ENCODE results near the gene CACNA1G.

CACNA1G gene

DNA sequence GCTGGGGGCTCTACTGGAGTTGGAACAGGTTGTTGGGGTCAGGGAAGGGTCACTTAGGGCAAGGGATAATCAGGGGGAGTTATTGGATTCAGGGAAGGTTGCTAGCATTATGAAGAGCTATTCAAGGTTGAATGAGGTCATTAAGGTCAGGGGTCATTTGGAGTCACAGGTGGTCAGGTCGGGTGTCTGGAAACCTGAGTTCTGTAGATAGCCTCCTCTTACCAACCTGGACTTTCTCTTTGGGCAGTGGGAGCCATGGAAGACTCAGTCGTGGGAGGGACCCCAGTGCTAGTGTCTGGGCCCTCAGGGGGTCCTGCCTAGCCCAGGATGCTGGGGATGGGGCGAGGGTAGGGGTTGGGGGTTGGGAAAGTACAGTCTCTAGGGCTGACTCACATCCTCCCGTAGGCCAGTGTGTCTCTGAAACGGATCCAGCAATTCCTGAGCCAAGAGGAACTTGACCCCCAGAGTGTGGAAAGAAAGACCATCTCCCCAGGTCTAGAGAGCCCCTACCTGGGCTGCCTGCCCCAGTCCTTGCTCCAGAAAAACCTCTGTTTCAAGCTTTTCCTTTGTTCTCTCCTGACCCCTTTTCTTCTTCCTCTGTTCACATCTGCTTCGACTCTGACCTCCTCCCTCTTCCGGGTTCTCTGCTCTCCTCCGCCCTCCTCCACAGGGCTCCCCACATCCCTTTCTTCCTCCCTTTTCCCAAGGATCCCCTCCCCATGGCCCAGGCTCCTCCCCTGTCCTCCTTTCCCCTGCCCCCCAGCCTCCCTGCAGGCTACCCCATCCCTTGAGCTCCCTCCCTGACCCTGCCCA, 107.7 kb downstream of the CACNA1G start:
- no peak for DNase-seq (ENCODE audit: low read depth)
- no peak for TF ChIP-seq CTCF (IDR thresholded peaks at IDR 0.05; ENCODE audit: control insufficient read depth, insufficient read depth, low read depth, low read length, missing control alignments)
- H3K4me3 ChIP-seq (ENCODE audit: control insufficient read depth, low read depth, low read length) = no peak overlapping the region; the same call in 1 of the 2 replicates

DNA sequence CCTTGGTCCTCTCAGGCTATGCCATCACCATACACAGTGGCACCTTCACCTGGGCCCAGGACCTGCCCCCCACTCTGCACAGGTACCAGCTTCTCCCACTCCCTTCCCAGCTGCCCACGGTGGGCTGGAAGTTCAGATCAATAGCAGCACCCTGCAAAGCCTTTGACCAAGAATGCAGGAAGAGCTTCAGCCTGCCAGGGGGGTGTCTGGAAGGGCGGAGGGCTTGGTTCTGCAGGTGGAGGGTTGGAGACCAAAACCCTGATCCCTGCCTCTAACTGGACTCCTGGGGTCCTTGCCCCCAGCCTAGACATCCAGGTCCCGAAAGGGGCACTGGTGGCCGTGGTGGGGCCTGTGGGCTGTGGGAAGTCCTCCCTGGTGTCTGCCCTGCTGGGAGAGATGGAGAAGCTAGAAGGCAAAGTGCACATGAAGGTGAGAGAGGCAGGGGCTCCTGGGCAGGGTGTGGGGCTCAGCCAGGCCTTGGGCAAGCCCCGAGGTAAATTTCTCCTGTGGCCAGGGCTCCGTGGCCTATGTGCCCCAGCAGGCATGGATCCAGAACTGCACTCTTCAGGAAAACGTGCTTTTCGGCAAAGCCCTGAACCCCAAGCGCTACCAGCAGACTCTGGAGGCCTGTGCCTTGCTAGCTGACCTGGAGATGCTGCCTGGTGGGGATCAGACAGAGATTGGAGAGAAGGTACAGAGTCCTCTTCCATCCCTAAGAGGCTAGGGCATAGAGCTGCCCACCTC, 108.5 kb downstream of the CACNA1G start:
- H3K4me3 ChIP-seq (ENCODE audit: control insufficient read depth, low read depth, low read length) = no peak overlapping the region
- DNase-seq (ENCODE audit: low read depth) = no peak
- TF ChIP-seq CTCF (IDR thresholded peaks at IDR 0.05; ENCODE audit: control insufficient read depth, insufficient read depth, low read depth, low read length, missing control alignments) = no peak

- no peak for TF ChIP-seq CTCF (IDR thresholded peaks at IDR 0.05; ENCODE audit: control insufficient read depth, insufficient read depth, low read depth, low read length, missing control alignments)
- H3K4me3 ChIP-seq (ENCODE audit: control insufficient read depth, low read depth, low read length) = no peak overlapping the region
- DNase-seq (ENCODE audit: low read depth) = no peak
These were observed 111.6 kb downstream of the CACNA1G start for GRCh38 chr17:50672071-50672470.

- no peak for TF ChIP-seq CTCF (IDR thresholded peaks at IDR 0.05; ENCODE audit: control insufficient read depth, insufficient read depth, low read depth, low read length, missing control alignments)
- no peak overlapping the region for H3K4me3 ChIP-seq (ENCODE audit: control insufficient read depth, low read depth, low read length)
- no peak for DNase-seq (ENCODE audit: low read depth)
These were observed 112.5 kb downstream of the CACNA1G start for GRCh38 chr17:50672831-50673551.

DNA sequence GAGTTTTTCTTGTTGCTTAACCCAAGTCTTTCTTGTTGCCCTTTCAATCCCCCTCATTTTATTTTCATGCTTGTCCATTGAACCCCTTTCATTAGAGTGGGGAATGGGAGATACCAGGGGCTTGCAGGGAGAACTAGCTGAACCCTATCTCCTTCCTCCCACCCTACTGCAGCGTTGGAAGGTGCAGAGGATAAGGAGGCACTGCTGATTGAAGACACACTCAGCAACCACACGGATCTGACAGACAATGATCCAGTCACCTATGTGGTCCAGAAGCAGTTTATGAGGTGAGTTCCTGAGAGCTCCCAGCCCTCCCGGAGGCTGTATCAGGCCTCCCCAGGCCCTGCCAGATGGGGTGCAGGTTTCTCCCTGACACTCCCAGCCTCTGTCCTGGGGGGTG, 114.7 kb downstream of the CACNA1G start:
- H3K4me3 ChIP-seq (ENCODE audit: control insufficient read depth, low read depth, low read length) = no peak overlapping the region
- TF ChIP-seq CTCF (IDR thresholded peaks at IDR 0.05; ENCODE audit: control insufficient read depth, insufficient read depth, low read depth, low read length, missing control alignments) = no peak
- DNase-seq (ENCODE audit: low read depth) = no peak

DNA sequence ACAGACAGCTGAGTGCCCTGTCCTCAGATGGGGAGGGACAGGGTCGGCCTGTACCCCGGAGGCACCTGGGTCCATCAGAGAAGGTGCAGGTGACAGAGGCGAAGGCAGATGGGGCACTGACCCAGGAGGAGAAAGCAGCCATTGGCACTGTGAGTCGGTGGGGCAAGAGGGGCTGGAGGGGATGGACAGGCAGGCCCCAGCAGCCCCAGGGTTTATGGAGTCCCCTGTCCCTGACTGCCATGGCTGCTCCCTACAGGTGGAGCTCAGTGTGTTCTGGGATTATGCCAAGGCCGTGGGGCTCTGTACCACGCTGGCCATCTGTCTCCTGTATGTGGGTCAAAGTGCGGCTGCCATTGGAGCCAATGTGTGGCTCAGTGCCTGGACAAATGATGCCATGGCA, 115.1 kb downstream of the CACNA1G start:
- DNase-seq (ENCODE audit: low read depth) = no peak
- TF ChIP-seq CTCF (IDR thresholded peaks at IDR 0.05; ENCODE audit: control insufficient read depth, insufficient read depth, low read depth, low read length, missing control alignments) = no peak
- H3K4me3 ChIP-seq (ENCODE audit: control insufficient read depth, low read depth, low read length) = no peak overlapping the region
